Ectodermal cell (in vitro differentiated cells): ENCODE data around the gene REN.

Experiments used
- H3K27ac ChIP-seq: 2 replicates; pipeline ENCODE4 v1.7.0; 2013; ENCODE audit warnings: mild to moderate bottlenecking, low read depth, low read length; ENCODE audit not compliant: insufficient read depth, poor library complexity, severe bottlenecking
- H3K27me3 ChIP-seq: 2 replicates; pipeline ENCODE4 v1.7.0; 2013; ENCODE audit warnings: mild to moderate bottlenecking, low read length; ENCODE audit not compliant: insufficient read depth, control insufficient read depth, poor library complexity, severe bottlenecking
- H3K36me3 ChIP-seq: one replicate; pipeline ENCODE4 v1.7.0; 2013; ENCODE audit warnings: low read length; ENCODE audit not compliant: control insufficient read depth, insufficient read depth
- H3K4me1 ChIP-seq: one replicate; pipeline ENCODE4 v1.7.0; 2013; ENCODE audit warnings: low read length; ENCODE audit not compliant: control insufficient read depth, insufficient read depth
- H3K4me3 ChIP-seq: 2 replicates; pipeline ENCODE4 v1.7.0; 2013; ENCODE audit warnings: low read depth, low read length, control low read depth; ENCODE audit not compliant: insufficient read depth
- H3K9me3 ChIP-seq: 2 replicates; pipeline ENCODE4 v1.7.0; 2013; ENCODE audit warnings: mild to moderate bottlenecking, low read length, moderate library complexity; ENCODE audit not compliant: control insufficient read depth
- WGBS, 2 experiments: methylation state at CpG; one replicate each; pipeline ENCODE4 v1.1.7; 2013; ENCODE audit warnings: missing lambda C conversion rate in 2 of 2; 5-methylcytosine and 5-hydroxymethylcytosine counted together

Gene REN

DNA sequence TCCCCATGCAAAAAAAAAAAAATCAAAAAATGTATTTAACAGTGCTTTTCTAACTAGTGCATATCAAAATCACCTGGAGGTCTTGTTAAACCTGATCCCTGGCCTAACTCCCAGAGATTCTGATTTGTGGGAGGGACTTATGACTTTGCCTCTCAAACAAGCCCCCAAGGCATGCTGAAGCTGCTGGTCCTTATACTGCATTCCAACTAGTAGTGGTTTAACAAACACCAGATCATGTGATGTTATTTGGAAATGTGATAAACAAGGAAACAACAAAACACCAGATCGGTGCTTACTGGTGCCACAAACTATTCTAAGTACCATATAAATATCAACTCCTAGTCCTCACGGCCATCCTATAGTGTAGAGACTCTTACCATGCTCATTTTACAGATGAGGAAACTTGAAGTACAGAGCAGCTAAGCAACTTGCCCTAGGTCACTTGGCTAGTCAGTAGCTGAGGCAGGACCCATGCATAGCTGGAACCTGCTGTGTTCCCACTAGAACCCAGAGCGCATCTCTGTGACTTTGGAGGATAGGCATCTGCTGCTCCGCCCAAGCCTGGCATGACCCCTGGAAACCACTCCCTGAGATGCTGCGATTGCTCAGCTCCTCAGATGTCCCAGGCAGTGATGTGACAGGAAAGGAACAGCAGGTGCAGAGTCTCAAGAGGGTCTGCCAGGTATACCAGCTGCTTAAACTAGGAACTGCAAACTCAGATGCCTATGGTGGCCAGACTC is 55.1 kb downstream of the REN start:
- peaks cover 25% of the 10 kb centered on the region for H3K4me1 ChIP-seq
- H3K9me3 ChIP-seq = no peaks in the 10 kb centered on the region
- no peak overlapping the region for H3K27ac ChIP-seq
- no peaks in the 10 kb centered on the region for H3K36me3 ChIP-seq
- H3K27me3 ChIP-seq = no peaks in the 10 kb centered on the region
- 84 to 85% methylated on average over 5 of the region's 5 CpGs for WGBS, 2 experiments
- H3K4me3 ChIP-seq = no peak overlapping the region

DNA sequence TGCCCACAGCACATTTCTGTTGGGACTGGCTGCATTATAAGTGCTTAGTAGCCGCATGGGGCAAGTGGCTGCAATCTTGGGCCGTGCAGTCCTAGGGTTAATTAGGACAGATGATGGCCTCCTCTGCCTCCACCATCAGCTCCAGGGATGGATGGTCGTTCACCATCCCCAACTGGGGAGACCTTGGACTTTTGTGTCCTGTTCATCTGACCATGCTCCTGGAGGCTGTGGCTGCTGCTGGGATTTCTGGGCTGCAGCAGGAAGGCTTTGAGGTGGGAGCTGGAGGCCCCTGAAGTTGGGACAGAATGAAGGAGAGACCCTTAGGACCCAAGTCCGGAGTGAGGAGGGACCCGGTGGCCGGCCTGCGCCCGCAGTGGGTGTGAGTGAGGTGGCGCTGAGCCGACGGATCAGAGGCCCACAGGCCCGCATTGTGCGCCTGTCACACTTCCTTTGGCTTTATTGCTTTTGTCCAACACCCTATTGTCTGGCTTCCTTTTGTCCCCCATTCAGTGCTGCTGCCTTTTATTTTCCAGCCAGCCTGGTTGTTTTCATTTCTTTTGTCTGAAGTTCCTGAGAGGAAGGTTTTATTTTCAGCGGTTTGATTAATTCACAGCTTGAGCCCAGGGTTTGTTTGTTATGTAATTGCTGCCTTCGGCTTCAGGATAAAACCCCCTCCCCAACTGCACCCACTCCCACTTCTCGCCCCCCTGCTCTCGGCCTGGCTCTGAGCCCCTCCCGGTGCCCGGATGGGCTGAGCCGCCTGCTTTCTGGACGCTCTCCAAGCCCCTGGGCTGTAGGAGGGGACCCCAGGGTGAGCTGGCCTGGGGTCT is 57.6 kb downstream of the REN start:
- H3K27me3 ChIP-seq = no peaks in the 10 kb centered on the region
- no peaks in the 10 kb centered on the region for H3K36me3 ChIP-seq
- H3K27ac ChIP-seq = peak overlapping the region; percentile 89
- 4% methylated on average over 19 to 21 of the region's 21 CpGs for WGBS, 2 experiments
- H3K9me3 ChIP-seq = no peaks in the 10 kb centered on the region
- H3K4me3 ChIP-seq = peak overlapping the region; percentile 26
- peaks cover 40% of the 10 kb centered on the region for H3K4me1 ChIP-seq

DNA sequence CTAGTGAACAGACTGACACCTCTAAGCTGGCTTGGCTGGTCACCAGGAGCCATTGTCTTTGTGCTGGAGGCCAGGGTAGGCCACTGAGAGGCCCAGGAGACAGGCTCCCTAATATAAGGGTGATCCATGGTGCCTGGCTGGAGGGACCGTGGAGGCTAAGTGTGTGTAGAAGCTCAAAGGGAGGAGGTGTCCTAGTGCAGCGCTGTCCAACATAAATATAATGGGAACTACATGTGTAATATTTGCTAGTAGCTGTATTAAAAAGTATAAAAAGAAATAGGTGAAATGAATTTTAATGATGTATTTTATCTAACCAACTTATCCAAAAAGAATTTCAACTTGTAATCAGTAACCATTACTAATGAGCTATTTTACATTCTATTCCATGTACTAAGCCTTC is 58.2 kb downstream of the REN start:
- no peaks in the 10 kb centered on the region for H3K36me3 ChIP-seq
- no peak overlapping the region for H3K4me3 ChIP-seq
- 90 to 91% methylated on average over 2 of the region's 2 CpGs for whole genome bisulfite sequencing, 2 experiments
- H3K27ac ChIP-seq = peak overlapping the region; percentile 89
- no peaks in the 10 kb centered on the region for H3K27me3 ChIP-seq
- H3K4me1 ChIP-seq = peaks cover 46% of the 10 kb centered on the region
- no peaks in the 10 kb centered on the region for H3K9me3 ChIP-seq

DNA sequence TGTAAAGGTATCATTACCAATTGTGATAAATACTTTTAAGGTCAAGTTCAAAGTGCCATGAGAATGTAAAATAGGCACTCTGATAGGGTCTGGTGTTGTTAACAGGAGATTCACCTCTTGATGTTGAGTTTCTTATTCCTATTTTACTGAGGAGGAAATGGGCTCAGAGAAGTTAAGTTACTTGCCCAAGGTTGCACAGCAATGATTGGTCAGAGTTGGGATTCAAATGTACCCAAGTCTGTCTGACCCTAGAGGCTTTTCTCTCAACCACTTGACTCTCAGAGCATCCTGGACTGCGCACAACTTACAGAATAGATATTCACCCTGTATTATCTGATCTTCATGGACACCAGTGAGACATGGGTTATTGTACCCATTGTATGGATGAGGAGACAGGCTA is 59.3 kb downstream of the REN start:
- H3K4me3 ChIP-seq = no peak overlapping the region
- 83 to 100% methylated on average over 1 of the region's 1 CpG for WGBS, 2 experiments
- H3K4me1 ChIP-seq = peaks cover 56% of the 10 kb centered on the region
- no peaks in the 10 kb centered on the region for H3K36me3 ChIP-seq
- no peak overlapping the region for H3K27ac ChIP-seq
- no peaks in the 10 kb centered on the region for H3K27me3 ChIP-seq
- no peaks in the 10 kb centered on the region for H3K9me3 ChIP-seq

DNA sequence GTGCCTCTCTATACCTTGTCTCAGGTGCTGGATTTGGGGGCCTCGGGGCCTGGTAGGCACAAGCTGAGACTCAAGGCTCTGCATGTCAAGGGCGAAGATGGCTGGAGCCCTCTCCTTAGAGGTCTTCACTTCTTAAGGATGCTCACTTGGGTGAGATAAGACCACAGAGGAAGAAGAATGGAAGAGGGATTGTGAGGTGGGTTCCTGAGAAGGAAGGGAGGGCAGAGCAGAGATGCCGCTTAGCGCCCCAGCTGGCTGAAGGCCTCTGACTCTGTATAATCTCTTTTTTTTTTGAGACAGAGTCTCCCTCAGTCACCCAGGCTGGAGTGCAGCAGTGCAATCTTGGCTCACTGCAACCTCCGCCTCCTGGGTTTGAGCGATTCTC is 61.0 kb downstream of the REN start:
- 84 to 87% methylated on average over 6 of the region's 6 CpGs for WGBS, 2 experiments
- Histone ChIP-seq H3K27ac (no peak overlapping the region), H3K36me3 (no peaks in the 10 kb centered on the region), H3K4me1 (peaks cover 60% of the 10 kb centered on the region), H3K27me3 (no peaks in the 10 kb centered on the region), H3K4me3 (no peak overlapping the region), H3K9me3 (no peaks in the 10 kb centered on the region)
